GM23338 (cell line): ENCODE data around the gene ABI2. TPM values are rescaled to one million over a fixed set of nuclear protein-coding genes. Genes with fewer than 3 reads are reported as not detected.

Experiments
- ATAC-seq: fragments of 200-7000 bp; cut with Tn5 transposase; 3 replicates; pipeline ENCODE4 v1.9.1; 2020
- DNase-seq: peaks from one replicate; pipeline ENCODE4 v3.0.0-alpha.2; 2015; ENCODE audit warnings: low spot score
- H2AFZ ChIP-seq: fragments of 200-600 bp; sonication (generic); 2 replicates; pipeline ENCODE4 v1.8.0; 2016; ENCODE audit warnings: antibody characterized with exemption, mild to moderate bottlenecking, moderate library complexity
- H3F3A ChIP-seq: fragments of 200-600 bp; sonication (generic); replicated peaks from 2 replicates; pipeline ENCODE4 v1.8.0; 2017; ENCODE audit warnings: antibody characterized with exemption, mixed run types, low read depth
- H3K27ac ChIP-seq: fragments of 200-600 bp; sonication (generic); 2 replicates; pipeline ENCODE4 v1.6.1; 2016; ENCODE audit warnings: low read depth
- H3K27me3 ChIP-seq: fragments of 200-600 bp; sonication (generic); 2 replicates; pipeline ENCODE4 v1.8.0; 2016; ENCODE audit warnings: mild to moderate bottlenecking, mixed run types, moderate library complexity; ENCODE audit not compliant: insufficient read depth
- H3K36me3 ChIP-seq: fragments of 200-600 bp; sonication (generic); 2 replicates; pipeline ENCODE4 v1.8.0; 2016; ENCODE audit warnings: mild to moderate bottlenecking; ENCODE audit not compliant: insufficient read depth
- H3K4me1 ChIP-seq: fragments of 200-600 bp; sonication (generic); 2 replicates; pipeline ENCODE4 v1.8.0; 2016; ENCODE audit warnings: mild to moderate bottlenecking, moderate library complexity; ENCODE audit not compliant: insufficient read depth
- H3K4me2 ChIP-seq: fragments of 200-600 bp; sonication (generic); 2 replicates; pipeline ENCODE4 v1.7.1; 2017; ENCODE audit warnings: mixed run types
- H3K4me3 ChIP-seq: fragments of 200-600 bp; sonication (generic); 2 replicates; pipeline ENCODE4 v1.6.1; 2016; ENCODE audit warnings: mixed run types
- H3K79me2 ChIP-seq: fragments of 200-600 bp; sonication (generic); replicated peaks from 2 replicates; pipeline ENCODE4 v1.8.0; 2017; ENCODE audit warnings: mild to moderate bottlenecking; ENCODE audit not compliant: insufficient read depth
- H3K9me2 ChIP-seq: fragments of 200-600 bp; sonication (generic); 2 replicates; pipeline ENCODE4 v1.8.0; 2017; ENCODE audit not compliant: insufficient read depth
- H4K20me1 ChIP-seq: fragments of 200-600 bp; sonication (generic); replicated peaks from 2 replicates; pipeline ENCODE4 v1.8.0; 2017; ENCODE audit warnings: mild to moderate bottlenecking; ENCODE audit not compliant: insufficient read depth
- H3K27ac Mint-ChIP-seq: 2 replicates; pipeline ENCODE4 v1.8.0; 2020; ENCODE audit warnings: inconsistent platforms, mild to moderate bottlenecking, moderate library complexity, mixed read lengths
- H3K27me3 Mint-ChIP-seq: 3 replicates; pipeline ENCODE4 v1.8.0; 2022; ENCODE audit warnings: low read depth, mild to moderate bottlenecking, moderate library complexity, mixed read lengths, inconsistent platforms; ENCODE audit not compliant: insufficient read depth, poor library complexity
- H3K36me3 Mint-ChIP-seq: 3 replicates; pipeline ENCODE4 v1.8.0; 2021; ENCODE audit warnings: low read depth, mild to moderate bottlenecking, inconsistent platforms, moderate library complexity, mixed read lengths
- H3K4me1 Mint-ChIP-seq: 3 replicates; pipeline ENCODE4 v1.8.0; 2020; ENCODE audit warnings: mild to moderate bottlenecking, inconsistent platforms, mixed read lengths
- H3K4me3 Mint-ChIP-seq: 3 replicates; pipeline ENCODE4 v1.8.0; 2021; ENCODE audit warnings: moderate library complexity, mild to moderate bottlenecking, inconsistent platforms, mixed read lengths
- H3K9me3 Mint-ChIP-seq: 3 replicates; pipeline ENCODE4 v1.8.0; 2020; ENCODE audit warnings: moderate library complexity, mild to moderate bottlenecking, inconsistent platforms, mixed read lengths
- CREB1 ChIP-seq: fragments of 250-450 bp; sonication (Bioruptor Pico); IDR thresholded peaks from 2 replicates; pipeline ENCODE4 v1.5.0; 2020; ENCODE audit warnings: low read depth, mild to moderate bottlenecking, moderate library complexity
- CTCF ChIP-seq, 2 experiments: fragments of 200-600 bp in 1 of 2; sonication (generic) in 1 of 2; conservative IDR thresholded peaks; 2 replicates each; pipeline versions ENCODE4 v1.5.1 to v1.6.1; 2016 to 2017; ENCODE audit warnings: antibody characterized with exemption in 2 of 2, low read depth in 2 of 2, mild to moderate bottlenecking in 2 of 2, moderate library complexity in 1 of 2
- ETS1 ChIP-seq: IDR thresholded peaks from 2 replicates; pipeline ENCODE4 v1.6.1; 2016; ENCODE audit warnings: antibody characterized with exemption
- EZH2 ChIP-seq: fragments of 200-600 bp; sonication (generic); IDR thresholded peaks from one replicate; pipeline ENCODE4 v1.8.0; 2017; ENCODE audit warnings: antibody characterized with exemption, mild to moderate bottlenecking, low read depth; ENCODE audit not compliant: unreplicated experiment
- EZH2phosphoT487 ChIP-seq: fragments of 200-600 bp; sonication (generic); IDR thresholded peaks from one replicate; pipeline ENCODE4 v1.8.1; 2018; ENCODE audit warnings: antibody characterized with exemption; ENCODE audit not compliant: unreplicated experiment
- JUNB ChIP-seq: IDR thresholded peaks from one replicate; pipeline ENCODE4 v1.6.1; 2016; ENCODE audit warnings: antibody characterized with exemption; ENCODE audit not compliant: unreplicated experiment
- NANOG ChIP-seq: IDR thresholded peaks from 2 replicates; pipeline ENCODE4 v1.6.1; 2016; ENCODE audit warnings: antibody characterized with exemption, borderline replicate concordance
- POLR2AphosphoS5 ChIP-seq: IDR thresholded peaks from 2 replicates; pipeline ENCODE4 v1.6.1; 2016; ENCODE audit warnings: antibody characterized with exemption, low read depth
- REST ChIP-seq: IDR thresholded peaks from one replicate; pipeline ENCODE4 v1.6.1; 2018; ENCODE audit warnings: antibody characterized with exemption; ENCODE audit not compliant: unreplicated experiment
- STAT1 ChIP-seq: IDR thresholded peaks from one replicate; pipeline ENCODE4 v1.6.1; 2016; ENCODE audit warnings: antibody characterized with exemption; ENCODE audit not compliant: unreplicated experiment
- ZNF114 ChIP-seq: fragments of 250-450 bp; sonication (Bioruptor Pico); IDR thresholded peaks from 2 replicates; pipeline ENCODE4 v1.5.0; 2020; ENCODE audit warnings: mild to moderate bottlenecking, moderate library complexity
- ZNF331 ChIP-seq: fragments of 250-450 bp; sonication (Bioruptor Pico); IDR thresholded peaks from 2 replicates; pipeline ENCODE4 v1.5.0; 2020; ENCODE audit warnings: low read depth, mild to moderate bottlenecking, moderate library complexity
- ZNF462 ChIP-seq: fragments of 250-450 bp; sonication (Bioruptor Pico); IDR thresholded peaks from 2 replicates; pipeline ENCODE4 v1.5.0; 2020; ENCODE audit warnings: mild to moderate bottlenecking, moderate library complexity
- polyA plus RNA-seq: library from polyadenylated mRNA; unstranded; fragments of >200 nt; fragmentation: Nextera tagmentation; extraction: Ambion mirVana; gene quantifications from 2 replicates; pipeline ENCODE4 v1.2.1, GENCODE V29; 2016
- total RNA-seq: library from RNA; depleted of rRNA; stranded (reverse); fragments of >200 nt; shearing (Covaris generic); gene quantifications from 2 replicates; pipeline ENCODE4 v1.2.3, GENCODE V29; 2014

The ABI2 gene
- total and polyA plus RNA-seq, 2 experiments from 2014 or later: 46.5 to 114 TPM

GRCh38 chr2:203347375-203347774 lies 19.2 kb downstream of the ABI2 start:
- TF ChIP-seq ZNF114 (CRISPR knock-in tag) (no peak), EZH2phosphoT487 (no peak), ETS1 (no peak), STAT1 (no peak), POLR2AphosphoS5 (no peak), REST (no peak), ZNF331 (CRISPR knock-in tag) (no peak), CREB1 (CRISPR knock-in tag) (no peak), EZH2 (no peak), ZNF462 (no peak), JUNB (no peak), CTCF (conservative IDR thresholded peaks at IDR 0.05; ENCODE audit: low read depth in 2 of 2) (no peak), NANOG (no peak)
- H3K36me3 Mint-ChIP-seq: peaks cover 26% of the 10 kb centered on the region
- no peaks in the 10 kb centered on the region for H3K27me3 ChIP-seq
- no peak overlapping the region for H2AFZ ChIP-seq
- peaks cover 11% of the 10 kb centered on the region for H3K4me1 Mint-ChIP-seq
- ATAC-seq (no peak), DNase-seq (no peak)
- H3K4me1 ChIP-seq: no peaks in the 10 kb centered on the region
- peaks cover 45% of the 10 kb centered on the region for H4K20me1 ChIP-seq
- no peak overlapping the region for H3K27ac Mint-ChIP-seq
- H3K79me2 ChIP-seq: peaks cover 97% of the 10 kb centered on the region
- H3K27ac ChIP-seq: no peak overlapping the region
- no peaks in the 10 kb centered on the region for H3K27me3 Mint-ChIP-seq
- H3K9me2 ChIP-seq: no peaks in the 10 kb centered on the region
- H3K4me3 ChIP-seq: no peak overlapping the region
- H3F3A ChIP-seq: no peaks in the 10 kb centered on the region; the same call in 1 of the 2 replicates
- H3K4me3 Mint-ChIP-seq: no peak overlapping the region
- no peaks in the 10 kb centered on the region for H3K9me3 Mint-ChIP-seq
- no peaks in the 10 kb centered on the region for H3K36me3 ChIP-seq
- H3K4me2 ChIP-seq: no peak overlapping the region
